ENCODE results near the gene AGPAT1. TPM values are rescaled to one million over a fixed set of nuclear protein-coding genes. Genes with fewer than 3 reads are reported as not detected.

Gene AGPAT1
- total RNA-seq, 4 donors from 2014 or later: 17.6 to 34.0 (median 19.1) TPM

DNA sequence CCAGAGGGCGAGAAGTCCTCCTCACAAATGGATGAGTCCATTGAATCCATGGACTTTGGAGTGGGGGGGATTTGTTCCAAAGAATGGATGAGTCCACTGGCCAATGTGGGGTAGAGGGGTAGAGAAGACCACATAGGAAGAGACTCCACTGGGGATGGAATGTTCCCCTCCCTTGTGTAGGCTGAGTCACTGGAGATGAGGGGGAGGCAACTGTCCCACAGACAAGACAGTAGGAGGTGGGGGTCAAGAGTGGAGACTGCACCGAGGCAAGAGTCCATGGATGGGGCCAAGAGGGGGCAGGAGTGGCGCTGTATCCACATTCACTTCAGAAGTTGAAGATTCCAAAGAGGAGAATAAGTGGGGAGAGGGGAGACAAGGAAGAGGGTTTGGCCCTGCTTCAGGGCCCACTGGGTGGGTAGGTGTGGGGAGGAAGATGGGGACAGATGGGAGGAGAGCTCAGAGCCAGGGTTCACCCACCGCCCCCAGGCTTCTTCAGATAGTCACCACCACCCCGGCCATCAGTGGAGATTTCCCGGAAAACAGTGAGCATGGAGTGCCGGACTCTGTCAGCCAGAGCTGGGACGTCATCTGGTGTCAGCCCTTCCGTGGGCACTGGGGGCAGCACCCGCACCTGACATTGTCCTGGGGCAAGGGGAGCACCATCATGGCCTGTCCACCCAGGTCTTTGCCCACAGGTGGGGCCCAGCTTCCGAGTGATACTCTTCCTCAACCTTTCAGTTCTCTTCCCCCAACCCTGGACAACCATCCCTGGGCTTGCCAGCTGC lies 6.9 kb downstream of the AGPAT1 start:
- no peaks in the 10 kb centered on the region for H3K9me3 ChIP-seq

GRCh38 chr6:32168350-32168749 lies 7.5 kb downstream of the AGPAT1 start:
- peaks cover 0 to 12% (median 4%) of the 10 kb centered on the region in 3 donors for H3K4me1 ChIP-seq
- WGBS, 2 donors: 49 to 61% methylated on average over 2 of the region's 2 CpGs
- TF ChIP-seq CTCF (IDR thresholded peaks at IDR 0.05) (no peak), POLR2A (IDR thresholded peaks at IDR 0.05) (no peak)
- intact Hi-C loops (cut with DNase I): no loop called here
- H3K27ac ChIP-seq: no peak overlapping the region
- no peaks in the 10 kb centered on the region for H3K9me3 ChIP-seq
- H3K27me3 ChIP-seq: no peaks in the 10 kb centered on the region
- DNase-seq: no peak
- peaks cover 5 to 83% (median 30%) of the 10 kb centered on the region in 3 donors for H3K36me3 ChIP-seq
- H3K4me3 ChIP-seq: no peak overlapping the region

More for the DNA sequence above, 6.9 kb downstream of the AGPAT1 start:
- Histone ChIP-seq H3K4me1 (peaks cover 0 to 17% (median 4%) of the 10 kb centered on the region in 3 donors), H3K4me3 (no peak overlapping the region), H3K36me3 (peaks cover 5 to 77% (median 30%) of the 10 kb centered on the region in 3 donors), H3K27ac (peak overlapping the region in 1 of 4 donors; percentile 3), H3K27me3 (no peaks in the 10 kb centered on the region)
- intact Hi-C loops (cut with DNase I): no loop called here
- no peak for TF ChIP-seq POLR2A (IDR thresholded peaks at IDR 0.05)
- TF ChIP-seq CTCF (IDR thresholded peaks at IDR 0.05): no peak
- 80 to 83% methylated on average over 7 to 11 of the region's 11 CpGs for WGBS, 2 donors
- no peak for DNase-seq

DNA sequence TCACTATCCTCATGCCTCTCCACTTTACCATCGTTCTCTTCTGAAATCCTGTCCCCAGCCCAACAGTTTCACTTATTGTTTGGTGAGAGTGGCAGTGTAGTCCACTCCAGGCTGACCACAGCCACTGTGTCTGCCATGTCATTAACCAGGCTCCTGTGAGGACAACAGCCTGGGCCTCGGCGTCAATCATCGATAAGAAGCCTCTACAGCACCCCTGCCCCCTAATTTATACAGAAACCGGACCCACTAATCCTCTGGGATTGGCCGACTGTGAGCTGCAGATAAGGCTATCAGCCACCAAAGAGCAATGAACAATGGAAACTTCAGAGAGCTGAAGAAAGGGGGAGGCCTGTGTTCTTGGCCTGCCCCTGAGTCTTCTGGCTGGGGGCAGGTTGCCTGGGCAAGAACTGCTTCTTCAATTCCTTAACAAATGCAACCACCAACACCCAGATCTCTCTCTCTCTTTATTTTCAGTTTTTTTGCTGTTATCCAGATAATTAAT lies 8.1 kb downstream of the AGPAT1 start:
- Histone ChIP-seq H3K4me1 (peaks cover 0 to 10% (median 1%) of the 10 kb centered on the region in 3 donors), H3K27ac (no peak overlapping the region), H3K36me3 (peaks cover 6 to 88% (median 33%) of the 10 kb centered on the region in 3 donors), H3K9me3 (no peaks in the 10 kb centered on the region), H3K4me3 (no peak overlapping the region), H3K27me3 (no peaks in the 10 kb centered on the region)
- intact Hi-C loops (cut with DNase I): no loop called here
- whole genome bisulfite sequencing, 2 donors: 88% methylated on average over 4 of the region's 6 CpGs
- TF ChIP-seq POLR2A (IDR thresholded peaks at IDR 0.05): no peak
- TF ChIP-seq CTCF (IDR thresholded peaks at IDR 0.05): no peak
- DNase-seq: no peak

DNA sequence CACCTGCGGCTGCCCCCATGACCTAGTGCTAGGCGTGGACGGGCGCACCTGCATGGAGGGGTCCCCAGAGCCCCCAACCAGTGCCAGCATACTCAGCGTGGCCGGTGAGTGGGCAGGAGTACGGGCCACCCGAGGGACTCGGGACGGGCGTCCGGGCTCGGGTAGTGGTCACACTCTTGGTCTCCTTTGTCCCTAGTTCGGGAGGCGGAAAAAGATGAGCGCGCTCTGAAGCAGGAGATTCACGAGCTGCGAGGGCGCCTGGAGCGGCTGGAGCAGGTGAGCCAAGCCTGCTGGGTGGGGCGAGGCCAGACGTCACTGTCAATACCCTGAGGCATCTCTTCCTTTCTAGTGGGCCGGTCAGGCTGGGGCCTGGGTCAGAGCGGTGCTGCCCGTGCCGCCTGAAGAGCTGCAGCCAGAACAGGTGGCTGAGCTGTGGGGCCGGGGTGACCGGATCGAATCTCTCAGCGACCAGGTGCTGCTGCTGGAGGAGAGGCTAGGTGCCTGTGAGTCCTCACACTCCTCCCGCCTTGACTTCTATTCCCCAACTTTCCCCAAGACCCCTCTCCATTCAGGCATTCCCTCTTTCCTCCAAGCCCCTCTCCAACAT lies 8.6 kb downstream of the AGPAT1 start:
- 71 to 84% methylated on average over 4 to 11 of the region's 32 CpGs for WGBS, 2 donors
- Histone ChIP-seq H3K4me1 (peaks cover 0 to 6% (median 0%) of the 10 kb centered on the region in 3 donors), H3K27ac (peak overlapping the region in 2 of 4 donors; percentile 14 to 18), H3K9me3 (no peaks in the 10 kb centered on the region), H3K27me3 (no peaks in the 10 kb centered on the region), H3K36me3 (peaks cover 12 to 94% (median 39%) of the 10 kb centered on the region in 3 donors), H3K4me3 (no peak overlapping the region)
- DNase-seq: no peak
- intact Hi-C loops (cut with DNase I): no loop called here
- TF ChIP-seq POLR2A (IDR thresholded peaks at IDR 0.05): no peak
- TF ChIP-seq CTCF (IDR thresholded peaks at IDR 0.05): no peak

All from esophagus squamous epithelium (tissue), 5 donors.